Neural cell (in vitro differentiated cells): ENCODE measurements around the gene ELANE.

Experiments used
- EP300 ChIP-seq: fragments of 450-650 bp; conservative IDR thresholded peaks from 2 replicates; pipeline ENCODE4 v1.6.1; 2014; ENCODE audit warnings: antibody characterized with exemption, mild to moderate bottlenecking, moderate library complexity; ENCODE audit not compliant: poor library complexity, severe bottlenecking
- POLR2AphosphoS5 ChIP-seq: IDR thresholded peaks from 2 replicates; pipeline ENCODE4 v1.6.1; 2012
- RAD21 ChIP-seq: fragments of 450-650 bp; conservative IDR thresholded peaks from 2 replicates; pipeline ENCODE4 v1.6.1; 2014; ENCODE audit warnings: antibody characterized with exemption, mild to moderate bottlenecking, moderate library complexity
- TAF1 ChIP-seq: IDR thresholded peaks from 2 replicates; pipeline ENCODE4 v1.6.1; 2012; ENCODE audit warnings: low read depth
- TF ChIP-seq, protein P1 (sequence below): fragments of 450-650 bp; IDR thresholded peaks from 2 replicates; pipeline ENCODE4 v1.5.1; 2014; ENCODE audit warnings: antibody characterized with exemption, mild to moderate bottlenecking, moderate library complexity; ENCODE audit not compliant: poor library complexity, severe bottlenecking
- TF ChIP-seq, protein P2 (sequence below): IDR thresholded peaks from 2 replicates; pipeline ENCODE4 v1.6.1; 2012; ENCODE audit warnings: borderline replicate concordance

DNA sequence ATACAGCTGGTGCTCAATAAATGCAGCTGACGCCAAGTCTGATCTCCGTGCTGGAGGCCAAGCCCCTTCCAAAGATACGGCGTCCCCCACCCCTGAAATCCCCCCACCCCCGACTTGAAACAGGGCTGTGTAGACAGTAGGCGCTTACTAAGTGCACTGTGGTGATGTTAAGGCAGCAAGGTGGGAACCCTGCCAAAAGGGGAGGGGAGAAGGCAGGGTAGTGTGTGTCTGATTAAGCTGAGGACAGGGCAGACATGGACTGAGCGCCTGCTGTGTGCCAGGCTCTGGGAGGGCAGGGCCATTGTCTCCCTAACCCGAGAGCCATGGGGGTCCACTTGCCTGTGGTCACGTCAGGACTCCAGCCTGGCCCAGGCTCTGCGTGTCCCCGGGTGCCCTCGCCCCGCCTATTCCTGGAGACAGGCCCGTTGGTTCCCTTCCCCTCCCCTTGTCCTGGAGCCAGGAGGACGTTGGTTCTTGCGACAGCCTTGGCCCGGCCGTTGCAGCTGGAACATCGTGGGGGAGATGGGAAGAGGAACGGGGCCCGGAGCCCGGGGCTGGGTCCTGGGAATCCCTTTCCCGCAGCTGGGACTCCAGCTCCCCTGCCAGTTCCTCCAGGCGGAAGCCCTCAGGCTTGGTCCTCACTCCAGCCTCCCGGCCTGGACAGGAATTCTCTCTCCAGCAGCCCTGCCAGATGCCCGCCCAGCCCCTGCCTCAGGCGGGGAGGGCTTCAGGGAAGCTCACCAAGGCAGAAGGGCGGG, 1.7 kb upstream of the ELANE start:
- TF ChIP-seq, protein P1, sequence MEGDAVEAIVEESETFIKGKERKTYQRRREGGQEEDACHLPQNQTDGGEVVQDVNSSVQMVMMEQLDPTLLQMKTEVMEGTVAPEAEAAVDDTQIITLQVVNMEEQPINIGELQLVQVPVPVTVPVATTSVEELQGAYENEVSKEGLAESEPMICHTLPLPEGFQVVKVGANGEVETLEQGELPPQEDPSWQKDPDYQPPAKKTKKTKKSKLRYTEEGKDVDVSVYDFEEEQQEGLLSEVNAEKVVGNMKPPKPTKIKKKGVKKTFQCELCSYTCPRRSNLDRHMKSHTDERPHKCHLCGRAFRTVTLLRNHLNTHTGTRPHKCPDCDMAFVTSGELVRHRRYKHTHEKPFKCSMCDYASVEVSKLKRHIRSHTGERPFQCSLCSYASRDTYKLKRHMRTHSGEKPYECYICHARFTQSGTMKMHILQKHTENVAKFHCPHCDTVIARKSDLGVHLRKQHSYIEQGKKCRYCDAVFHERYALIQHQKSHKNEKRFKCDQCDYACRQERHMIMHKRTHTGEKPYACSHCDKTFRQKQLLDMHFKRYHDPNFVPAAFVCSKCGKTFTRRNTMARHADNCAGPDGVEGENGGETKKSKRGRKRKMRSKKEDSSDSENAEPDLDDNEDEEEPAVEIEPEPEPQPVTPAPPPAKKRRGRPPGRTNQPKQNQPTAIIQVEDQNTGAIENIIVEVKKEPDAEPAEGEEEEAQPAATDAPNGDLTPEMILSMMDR = no peak
- TF ChIP-seq TAF1 (no peak), POLR2AphosphoS5 (no peak), RAD21 (no peak), EP300 (no peak)
- TF ChIP-seq, protein P2, sequence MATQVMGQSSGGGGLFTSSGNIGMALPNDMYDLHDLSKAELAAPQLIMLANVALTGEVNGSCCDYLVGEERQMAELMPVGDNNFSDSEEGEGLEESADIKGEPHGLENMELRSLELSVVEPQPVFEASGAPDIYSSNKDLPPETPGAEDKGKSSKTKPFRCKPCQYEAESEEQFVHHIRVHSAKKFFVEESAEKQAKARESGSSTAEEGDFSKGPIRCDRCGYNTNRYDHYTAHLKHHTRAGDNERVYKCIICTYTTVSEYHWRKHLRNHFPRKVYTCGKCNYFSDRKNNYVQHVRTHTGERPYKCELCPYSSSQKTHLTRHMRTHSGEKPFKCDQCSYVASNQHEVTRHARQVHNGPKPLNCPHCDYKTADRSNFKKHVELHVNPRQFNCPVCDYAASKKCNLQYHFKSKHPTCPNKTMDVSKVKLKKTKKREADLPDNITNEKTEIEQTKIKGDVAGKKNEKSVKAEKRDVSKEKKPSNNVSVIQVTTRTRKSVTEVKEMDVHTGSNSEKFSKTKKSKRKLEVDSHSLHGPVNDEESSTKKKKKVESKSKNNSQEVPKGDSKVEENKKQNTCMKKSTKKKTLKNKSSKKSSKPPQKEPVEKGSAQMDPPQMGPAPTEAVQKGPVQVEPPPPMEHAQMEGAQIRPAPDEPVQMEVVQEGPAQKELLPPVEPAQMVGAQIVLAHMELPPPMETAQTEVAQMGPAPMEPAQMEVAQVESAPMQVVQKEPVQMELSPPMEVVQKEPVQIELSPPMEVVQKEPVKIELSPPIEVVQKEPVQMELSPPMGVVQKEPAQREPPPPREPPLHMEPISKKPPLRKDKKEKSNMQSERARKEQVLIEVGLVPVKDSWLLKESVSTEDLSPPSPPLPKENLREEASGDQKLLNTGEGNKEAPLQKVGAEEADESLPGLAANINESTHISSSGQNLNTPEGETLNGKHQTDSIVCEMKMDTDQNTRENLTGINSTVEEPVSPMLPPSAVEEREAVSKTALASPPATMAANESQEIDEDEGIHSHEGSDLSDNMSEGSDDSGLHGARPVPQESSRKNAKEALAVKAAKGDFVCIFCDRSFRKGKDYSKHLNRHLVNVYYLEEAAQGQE = no peak
